ENCODE data around the gene MYO1F.

- TF ChIP-seq EZH2phosphoT487 (IDR thresholded peaks at IDR 0.05; ENCODE audit: insufficient read depth, low read depth) (no peak), EZH2 (IDR thresholded peaks at IDR 0.05; ENCODE audit: insufficient read depth, poor library complexity, severe bottlenecking) (no peak)
Observed at GRCh38 chr19:8552810-8553209, 24.4 kb downstream of the MYO1F start.
